Measurements from ENCODE around the gene PRR35.

Gene PRR35

DNA sequence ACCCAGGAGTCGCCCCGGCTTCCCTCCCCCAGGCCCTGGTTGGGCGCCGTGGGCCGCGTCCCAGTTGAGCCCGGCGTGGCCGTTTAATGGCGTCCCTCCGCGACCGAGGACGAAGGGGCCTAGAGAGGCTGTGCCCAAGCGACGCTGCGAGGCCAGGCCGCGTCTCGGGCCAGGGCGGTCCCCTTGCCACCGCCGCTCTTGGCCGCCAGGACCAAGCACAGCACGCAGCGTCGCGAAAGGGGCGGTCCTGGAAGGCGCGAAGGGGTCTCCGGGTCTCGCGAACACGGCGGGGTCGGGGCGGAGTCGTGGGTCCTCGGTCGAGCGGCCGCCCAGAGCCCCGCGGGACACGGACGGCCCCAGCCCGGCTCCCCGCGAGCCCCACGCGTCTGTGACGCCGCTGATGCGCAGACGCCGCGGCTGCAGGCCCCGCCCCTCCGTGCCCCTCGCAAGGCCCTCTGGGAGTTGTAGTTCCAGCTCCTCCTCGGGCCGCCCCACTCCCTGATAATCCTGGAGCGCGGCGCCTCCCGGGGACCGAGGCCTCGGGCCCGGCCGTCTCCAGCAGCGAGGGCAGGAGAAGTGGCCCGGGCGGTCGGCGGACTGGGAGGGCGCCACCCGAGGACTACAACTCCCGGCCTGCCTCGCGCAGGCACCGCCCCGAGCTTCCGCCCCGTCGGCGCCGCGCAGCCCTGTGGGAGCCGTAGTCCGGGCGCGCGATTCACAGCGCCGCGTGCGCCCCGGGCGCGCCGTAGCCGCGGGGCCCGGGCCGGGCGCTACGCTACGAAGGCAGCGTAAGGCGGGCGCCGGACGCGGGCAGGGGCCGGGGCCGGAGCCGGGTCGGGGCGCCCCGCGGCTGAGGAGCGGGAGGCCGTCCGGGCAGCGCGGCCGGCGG, 32.9 kb upstream of the PRR35 start, which contains the start of gene CAPN15:
Gene CAPN15 (plus strand): TSS at position 698 of the 889 bp plus-strand sequence. CDS start 19,127 bp downstream, outside the sequence.
- in situ Hi-C loops (cut with MboI; ENCODE audit: low sequenced_read_pairs), result no loop called here

DNA sequence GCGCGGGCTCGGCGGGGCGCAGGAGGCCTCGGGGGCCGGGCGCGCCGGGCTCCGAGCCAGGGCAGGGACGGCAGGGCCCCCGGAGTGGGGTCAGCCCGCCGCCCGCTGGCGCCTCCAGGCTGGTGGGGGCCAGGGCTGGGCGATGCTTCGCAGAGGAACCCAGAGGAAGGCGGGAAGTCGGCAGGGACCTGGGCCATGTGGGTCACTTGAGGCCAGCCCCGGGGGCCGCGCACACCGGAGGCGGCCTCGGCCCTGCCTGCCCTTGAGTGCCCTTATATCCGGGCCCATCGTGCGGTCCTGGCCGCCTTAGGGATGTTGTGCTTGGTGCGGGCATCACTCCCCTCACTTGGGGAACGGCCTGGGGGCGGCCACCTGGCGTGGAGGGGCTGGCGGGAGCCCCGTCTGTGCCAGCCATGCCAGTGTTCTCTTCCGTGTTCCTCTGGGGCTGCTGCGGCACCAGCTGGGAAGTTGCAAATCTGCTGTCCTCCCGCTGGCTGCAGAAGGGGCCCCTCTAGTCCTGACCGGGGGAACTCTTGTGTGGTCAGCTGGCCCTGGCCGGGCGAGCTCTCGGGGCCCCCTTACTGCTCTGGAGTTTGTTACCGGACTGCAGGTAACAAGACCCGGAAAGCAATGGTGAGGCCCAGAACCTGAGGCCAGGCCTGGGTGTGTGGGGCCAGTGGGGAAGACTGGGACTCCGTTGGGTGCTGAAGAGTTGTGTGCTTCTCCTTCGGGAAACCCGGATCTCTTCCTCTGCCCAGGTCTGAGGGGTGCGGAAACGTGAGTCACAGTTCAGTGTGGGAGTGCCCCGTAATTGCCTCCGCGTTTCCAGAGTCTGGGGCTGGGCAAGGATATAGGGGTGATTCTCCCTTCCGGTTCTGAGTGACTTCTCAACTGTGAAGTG, 31.8 kb upstream of the PRR35 start:
- in situ Hi-C loops (cut with MboI; ENCODE audit: low sequenced_read_pairs), result no loop called here

DNA sequence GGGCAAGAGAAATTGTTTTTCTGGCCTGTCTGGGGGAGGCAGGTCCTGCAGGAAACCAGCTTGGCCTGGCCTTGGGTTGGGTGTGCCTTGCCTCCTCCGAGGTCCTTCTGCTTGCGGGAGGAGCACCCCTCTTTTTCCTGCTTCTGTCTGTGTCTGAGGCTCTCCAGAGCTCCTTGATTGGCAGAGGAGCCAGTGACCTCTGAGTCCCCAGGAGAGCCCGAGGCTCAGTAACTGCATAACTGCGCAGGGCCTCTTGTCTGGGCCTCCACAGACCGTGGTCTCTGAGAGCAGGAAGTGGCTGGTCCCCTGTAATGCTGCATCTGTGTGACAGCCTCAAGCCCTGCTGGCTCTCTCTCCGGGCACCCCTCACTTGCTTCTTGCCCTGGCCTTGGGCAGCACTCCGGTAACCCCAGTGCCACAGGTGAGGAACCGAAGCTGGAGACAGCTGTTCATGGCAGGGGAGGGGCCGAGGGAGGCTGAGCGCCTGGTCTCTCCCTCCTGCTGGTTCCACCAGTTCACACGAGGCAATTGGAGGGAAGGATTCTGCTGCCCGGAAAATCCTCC, 31.1 kb upstream of the PRR35 start:
- in situ Hi-C loops (cut with MboI; ENCODE audit: low sequenced_read_pairs), result no loop called here

DNA sequence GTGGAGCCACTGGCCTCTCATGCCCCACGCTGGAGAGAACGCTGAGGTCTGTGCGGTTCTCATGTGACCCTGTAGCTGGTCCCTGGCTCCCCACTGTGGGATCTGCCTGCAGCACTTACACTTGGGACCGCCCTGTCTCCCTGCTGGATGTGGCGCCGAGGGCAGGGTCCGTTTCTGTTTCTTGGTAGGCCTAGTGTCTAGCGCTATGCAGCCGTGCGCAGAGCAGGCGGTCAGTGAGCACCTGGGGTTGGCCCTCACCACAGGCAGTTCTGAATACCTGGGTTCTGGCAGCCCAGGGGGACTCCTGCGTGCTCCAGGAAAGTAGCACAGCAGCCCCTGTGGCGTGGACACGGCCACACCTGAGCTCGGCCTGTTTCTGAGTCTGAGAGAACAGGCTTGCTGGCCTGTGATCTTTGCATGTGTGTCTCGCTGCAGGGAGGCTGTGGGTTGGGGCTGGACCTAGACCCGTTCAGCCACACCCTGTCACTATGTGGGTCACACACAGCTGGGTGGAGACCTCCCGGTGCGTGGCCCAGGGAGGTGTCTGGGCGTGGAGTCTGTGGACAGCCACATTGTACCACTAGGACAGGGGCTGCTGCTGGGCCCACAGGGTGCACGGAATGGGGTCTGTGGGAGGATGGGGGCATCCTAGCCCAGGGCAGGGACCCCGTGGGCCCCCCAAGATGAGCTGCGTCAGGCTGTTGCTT, 29.9 kb upstream of the PRR35 start:
- in situ Hi-C loops (cut with MboI; ENCODE audit: low sequenced_read_pairs), result no loop called here

DNA sequence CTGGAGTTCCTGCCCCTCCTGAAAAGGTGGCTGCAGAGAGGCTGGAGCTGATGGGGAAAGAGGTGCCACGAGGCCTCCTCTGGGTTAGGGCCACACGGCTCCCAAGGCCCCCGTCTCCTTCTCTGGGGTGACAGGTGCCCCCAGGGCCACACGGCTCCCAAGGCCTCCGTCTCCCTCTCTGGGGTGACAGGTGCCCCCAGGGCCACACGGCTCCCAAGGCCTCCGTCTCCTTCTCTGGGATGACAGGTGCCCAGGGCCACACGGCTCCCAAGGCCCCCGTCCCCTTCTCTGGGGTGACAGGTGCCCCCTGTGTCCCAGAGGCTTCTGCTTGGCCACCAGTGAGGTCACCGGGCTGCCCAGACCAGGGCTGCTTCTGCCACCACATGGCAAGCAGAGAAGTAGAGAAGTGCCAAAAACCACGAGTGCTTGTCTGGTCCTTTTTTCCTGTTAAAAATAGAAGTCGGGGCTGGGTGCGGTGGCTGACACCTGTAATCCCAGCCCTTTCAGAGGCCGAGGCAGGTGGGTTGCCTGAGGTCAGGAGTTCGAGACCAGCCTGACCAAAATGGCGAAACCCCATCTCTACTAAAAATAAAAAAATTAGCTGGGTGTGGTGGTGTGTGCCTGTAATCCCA, 28.6 kb upstream of the PRR35 start:
- in situ Hi-C loops (cut with MboI; ENCODE audit: low sequenced_read_pairs), result no loop called here

DNA sequence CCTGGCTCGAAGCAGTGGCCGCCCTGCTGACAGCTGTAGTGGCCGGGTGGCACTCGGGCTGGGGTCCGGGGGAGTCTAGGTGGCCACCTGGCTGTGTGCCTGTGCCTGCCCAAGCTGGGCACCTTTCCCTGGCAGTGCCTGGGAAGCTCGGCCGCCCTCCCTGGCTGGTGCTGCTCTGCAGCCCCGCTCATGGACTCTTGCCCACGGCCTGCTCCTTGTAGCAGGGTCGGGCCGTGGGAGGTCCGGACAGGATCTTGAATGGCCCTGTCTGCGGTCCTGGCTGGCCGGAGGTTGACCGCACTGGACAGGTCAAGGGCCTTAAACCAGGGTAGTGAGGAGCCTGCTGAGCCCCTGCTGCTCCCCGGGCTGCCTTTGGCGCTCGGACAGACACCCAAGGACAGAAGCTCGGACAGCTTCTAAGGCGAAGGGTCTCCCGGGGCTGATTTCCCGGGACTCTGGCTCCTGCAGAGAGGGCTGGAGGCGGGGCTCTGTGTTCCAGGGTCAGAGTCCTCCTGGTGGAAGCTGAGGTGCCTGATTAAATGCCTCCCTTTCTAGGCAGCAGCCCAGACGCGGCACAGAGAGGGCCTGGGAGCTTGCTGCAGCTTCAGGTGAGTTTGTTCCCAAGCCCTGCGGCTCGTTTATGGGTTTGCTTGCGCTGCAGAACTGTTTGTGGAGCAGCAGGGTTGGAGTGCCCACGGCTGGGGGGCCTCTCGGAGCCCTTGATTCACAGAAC, 26.6 kb upstream of the PRR35 start:
- in situ Hi-C loops (cut with MboI; ENCODE audit: low sequenced_read_pairs), result no loop called here

DNA sequence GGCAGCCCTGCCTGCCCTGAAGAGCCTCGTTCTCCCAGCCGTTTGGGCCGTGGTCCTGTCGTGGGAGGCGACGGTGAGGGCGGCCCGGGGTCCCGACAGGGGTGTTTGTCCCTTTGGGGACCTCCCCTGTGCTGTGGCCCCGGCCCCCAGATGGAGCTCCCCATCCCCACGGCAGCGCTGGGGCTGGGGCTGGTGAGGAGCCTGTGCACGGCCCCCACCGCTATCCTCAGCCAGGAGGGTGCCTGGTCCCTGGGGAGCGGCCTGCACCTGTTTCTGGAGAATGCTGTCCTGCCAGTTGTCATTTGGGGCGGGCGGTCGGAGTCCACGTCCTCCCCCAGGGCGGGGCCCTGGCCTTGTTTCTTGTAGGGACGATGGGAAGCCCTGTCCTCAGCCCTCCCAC, 26.1 kb upstream of the PRR35 start:
- in situ Hi-C loops (cut with MboI; ENCODE audit: low sequenced_read_pairs), result no loop called here

DNA sequence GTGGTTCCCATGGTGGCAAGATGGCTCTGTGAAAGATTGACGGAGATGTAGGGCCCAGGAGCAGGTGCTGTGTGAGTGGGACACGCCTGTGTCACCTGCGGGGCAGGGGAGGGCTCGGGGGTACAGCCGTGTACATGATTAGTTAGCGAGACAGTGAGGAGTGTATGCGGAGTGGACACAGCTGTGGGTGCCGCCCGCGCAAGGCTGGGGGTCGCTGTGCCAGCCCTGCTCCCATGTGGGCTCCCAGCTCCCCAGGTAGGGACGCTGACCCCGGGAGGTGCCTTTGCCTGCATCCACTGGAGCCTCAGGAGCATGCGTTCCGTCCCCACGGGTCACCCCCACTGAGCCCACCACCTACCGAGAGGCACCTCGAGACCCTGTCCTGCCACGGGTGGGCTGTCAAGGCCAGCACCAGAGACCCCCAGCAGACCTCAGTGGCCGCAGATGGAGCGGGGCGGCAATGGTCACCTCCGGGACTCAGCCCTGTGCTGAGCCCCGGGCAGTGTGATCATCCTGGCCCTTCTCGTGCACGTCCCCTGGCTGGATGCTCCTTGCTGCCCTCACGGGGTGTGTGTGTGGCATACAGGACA, 25.2 kb upstream of the PRR35 start:
- in situ Hi-C loops (cut with MboI; ENCODE audit: low sequenced_read_pairs), result no loop called here

DNA sequence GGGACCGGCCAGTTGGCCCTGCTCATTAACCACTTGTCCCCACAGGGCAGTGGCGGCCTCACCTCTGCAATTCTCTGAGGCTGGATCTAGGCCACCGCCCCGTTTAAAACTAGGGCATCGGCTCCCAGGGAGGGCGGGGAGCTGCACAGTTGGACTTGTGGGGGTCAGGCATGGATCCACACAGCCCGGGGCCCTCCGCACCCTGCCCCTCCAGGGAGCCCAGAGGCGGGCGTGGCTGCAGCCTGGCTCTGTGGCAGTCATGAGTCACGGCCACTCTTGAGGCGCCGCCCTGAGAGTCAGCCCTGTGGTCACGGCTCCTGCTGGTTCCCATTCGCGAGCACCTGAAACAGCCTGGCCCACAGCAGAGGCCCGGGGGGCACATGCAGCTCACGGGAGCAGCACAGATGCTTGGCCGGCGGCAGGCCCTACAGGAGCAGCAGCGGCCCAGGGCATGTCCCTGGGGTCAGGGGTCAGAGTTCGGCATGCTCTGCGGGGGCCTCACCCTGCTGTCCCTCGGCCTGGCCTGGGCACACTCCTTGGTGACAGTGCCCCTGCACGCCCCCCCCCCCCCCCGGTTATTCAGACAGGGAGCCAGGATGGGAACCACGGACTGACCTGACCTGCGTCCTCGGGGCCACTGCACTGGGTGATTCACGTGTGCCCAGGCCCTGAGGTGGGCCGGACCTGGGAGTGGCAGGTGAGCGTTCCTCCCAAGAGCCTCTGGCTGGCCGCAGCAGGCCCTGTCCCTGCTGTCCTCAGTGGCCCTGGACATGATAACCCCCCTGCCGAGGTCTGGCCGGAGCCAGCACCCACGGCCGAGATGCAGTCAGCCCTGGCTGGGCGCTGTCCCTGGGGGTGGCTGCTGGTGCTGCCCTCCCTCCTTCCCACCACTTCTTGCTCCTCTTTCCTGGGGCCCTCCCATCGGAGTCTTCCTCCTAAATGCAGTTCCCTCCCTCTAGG, 24.5 kb upstream of the PRR35 start:
- in situ Hi-C loops (cut with MboI; ENCODE audit: low sequenced_read_pairs), result no loop called here

DNA sequence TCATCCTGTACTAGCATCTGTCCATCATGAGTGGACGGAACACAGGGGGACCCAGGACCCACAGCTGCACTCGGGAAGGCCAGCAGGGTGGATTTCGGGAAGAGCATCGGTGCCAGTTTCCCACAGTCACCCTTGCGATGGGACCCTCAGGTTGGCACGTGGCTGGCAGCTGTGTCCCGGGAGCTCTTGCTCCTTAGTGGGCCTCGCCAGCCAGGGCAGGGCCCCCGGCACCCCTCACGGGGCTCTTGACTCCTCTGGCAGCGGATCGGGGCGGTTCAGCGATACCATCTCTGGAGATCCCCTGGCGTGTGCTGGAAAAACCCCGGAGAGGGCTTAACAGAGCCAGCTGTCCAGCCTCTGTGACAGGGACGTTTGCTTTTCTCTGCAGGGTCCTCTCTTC, 23.4 kb upstream of the PRR35 start:
- in situ Hi-C loops (cut with MboI; ENCODE audit: low sequenced_read_pairs), result no loop called here

DNA sequence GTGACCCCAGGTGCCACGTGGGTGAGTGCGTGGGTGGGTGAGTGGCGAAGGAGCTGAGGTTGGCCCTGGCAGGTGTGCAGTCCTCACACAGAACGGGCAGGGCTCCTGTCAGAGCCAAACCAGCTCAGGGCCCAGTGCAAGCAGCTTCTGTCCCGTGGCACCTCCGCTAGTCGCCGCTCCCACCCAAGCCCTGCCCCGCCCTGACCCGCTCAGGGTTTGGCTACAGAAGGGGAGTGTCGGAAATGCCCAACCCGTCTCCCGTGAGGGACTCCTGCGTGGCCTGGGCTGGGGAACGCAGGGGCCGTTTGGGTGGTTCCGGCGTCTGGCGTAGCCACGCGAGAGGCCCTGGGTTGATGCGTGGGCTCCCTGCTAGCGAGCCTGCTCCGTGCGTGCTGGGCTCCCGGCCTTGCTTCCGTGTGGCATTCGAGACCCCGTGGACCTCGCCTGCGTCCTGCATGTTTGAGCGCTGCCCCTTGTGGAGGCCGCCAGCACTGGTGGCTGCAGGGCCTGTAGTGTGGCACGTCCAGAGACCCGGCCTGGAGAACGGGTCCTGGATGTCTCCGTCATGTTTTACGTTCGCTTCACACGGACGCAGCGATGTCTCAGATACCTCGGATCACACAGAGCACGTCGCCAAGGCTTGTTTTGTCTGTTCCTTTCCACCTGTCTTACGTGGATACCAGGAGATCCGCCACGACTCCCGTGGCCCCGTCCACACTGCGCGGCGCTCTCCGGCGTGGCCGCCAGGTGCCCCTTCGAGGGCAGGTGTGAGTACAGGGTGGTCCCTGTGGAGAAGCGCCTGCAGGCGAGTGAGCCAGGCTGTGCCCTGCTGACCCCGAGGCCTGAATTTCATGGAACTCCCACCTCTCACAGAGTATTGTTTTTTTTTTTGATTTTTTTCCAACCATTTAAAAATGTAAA, 22.5 kb upstream of the PRR35 start:
- in situ Hi-C loops (cut with MboI; ENCODE audit: low sequenced_read_pairs), result no loop called here

DNA sequence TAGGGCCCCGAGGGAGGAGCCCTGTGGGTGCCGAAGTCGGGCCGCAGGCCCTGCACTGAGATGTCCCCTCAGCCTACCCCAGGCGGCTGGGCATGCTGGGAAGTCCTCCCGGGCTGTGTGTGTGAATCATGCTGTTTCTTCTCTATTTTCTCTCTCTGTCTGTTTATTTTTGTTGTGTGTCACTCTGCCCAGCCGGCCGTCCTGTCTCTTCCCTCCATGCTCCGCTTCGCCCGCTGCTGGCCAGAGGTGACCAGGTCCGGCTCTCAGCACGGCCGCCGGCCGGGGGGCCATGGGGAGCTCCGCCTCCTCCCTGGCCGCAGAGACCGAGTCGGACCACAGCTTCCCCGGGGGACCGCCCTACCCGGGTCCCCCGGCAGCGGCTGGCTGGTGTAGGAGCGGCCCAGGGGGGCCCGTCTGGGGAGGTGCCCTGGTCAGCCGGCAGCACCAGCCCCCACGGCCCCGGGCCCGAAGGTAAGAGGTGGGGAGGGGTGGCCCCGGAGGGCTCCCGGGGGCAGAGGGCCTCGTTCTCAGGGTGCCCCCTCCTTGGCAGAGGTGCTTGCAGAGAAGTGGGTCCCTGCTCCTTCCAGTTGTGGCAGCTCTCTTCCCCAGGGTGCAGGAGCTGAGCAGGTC, 20.2 kb upstream of the PRR35 start:
- in situ Hi-C loops (cut with MboI; ENCODE audit: low sequenced_read_pairs), result no loop called here

DNA sequence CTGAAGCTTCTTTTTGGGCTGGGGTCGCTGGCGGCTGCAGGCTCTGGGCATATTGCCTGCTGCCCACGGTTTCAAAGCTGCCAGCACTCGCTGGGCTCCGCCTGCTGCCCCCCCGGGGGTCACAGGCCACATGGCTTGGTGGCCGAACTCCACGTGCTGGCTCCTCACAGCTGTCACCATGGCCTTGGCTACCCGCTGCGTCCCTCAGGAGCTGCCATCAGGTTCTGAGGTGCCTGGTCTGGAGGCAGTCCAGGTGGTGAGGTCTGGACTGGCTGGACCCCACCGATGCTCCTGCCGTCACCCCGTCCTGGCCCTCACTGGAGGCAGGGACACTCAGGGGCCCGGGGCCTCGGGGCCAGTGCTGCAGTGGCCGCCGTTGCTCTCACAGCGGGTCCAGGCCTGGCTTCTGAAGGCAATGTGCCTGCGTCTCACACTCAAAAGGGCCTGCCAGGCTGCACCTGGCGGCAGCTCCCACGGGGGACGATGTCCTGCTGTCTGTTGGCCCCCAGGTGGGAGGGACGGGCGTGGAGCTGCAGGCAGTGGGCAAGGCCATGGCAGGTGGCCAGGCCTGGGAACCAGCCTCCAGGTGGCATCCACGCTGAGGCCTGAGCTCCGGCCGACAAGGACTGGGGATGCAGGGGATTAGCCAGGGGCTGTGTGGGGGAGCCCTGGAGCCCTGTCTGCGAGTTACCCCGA, 19.4 kb upstream of the PRR35 start:
- in situ Hi-C loops (cut with MboI; ENCODE audit: low sequenced_read_pairs), result no loop called here

DNA sequence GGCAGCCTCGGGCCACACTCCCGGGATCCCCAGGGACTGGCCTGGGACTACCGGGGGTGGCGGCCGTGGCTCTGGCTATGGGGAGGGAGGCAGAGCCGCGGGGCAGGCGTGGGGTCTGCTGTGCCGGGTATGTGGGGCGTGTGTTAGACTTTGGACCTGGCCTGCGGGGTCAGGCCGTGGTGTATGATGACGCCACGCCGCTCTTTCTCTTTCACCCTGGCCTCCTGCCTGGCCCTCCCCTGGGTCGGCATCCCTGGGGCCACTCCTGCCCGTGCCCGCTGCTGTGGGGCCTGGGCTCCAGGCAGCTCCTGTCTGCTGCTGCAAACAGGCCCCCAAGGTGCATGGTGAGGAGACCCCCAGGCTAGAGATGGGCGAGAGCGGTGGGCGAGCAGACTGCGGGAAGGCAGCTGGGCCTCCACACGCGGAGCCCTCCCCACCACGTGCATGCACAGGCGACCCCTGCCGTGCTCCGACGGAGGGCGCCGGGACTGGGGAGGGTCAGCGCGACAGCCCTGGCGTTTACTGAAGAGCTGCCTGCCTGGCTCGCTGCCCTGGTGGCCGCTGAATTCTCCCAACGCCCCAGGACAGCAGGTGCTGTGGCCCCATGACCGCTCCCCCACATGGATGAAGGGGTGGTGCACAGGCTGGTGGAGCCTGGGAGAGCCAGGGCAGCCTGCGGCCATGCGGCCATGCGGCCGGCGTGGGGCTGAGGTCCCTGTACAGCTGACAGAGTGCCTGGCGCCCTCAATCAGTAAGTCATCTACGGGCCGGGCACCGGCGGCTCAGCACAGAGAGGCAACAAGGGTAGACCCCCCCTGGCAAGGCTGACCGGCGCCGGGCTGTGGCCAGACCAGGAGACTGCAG, 16.7 kb upstream of the PRR35 start:
- in situ Hi-C loops (cut with MboI; ENCODE audit: low sequenced_read_pairs), result no loop called here

DNA sequence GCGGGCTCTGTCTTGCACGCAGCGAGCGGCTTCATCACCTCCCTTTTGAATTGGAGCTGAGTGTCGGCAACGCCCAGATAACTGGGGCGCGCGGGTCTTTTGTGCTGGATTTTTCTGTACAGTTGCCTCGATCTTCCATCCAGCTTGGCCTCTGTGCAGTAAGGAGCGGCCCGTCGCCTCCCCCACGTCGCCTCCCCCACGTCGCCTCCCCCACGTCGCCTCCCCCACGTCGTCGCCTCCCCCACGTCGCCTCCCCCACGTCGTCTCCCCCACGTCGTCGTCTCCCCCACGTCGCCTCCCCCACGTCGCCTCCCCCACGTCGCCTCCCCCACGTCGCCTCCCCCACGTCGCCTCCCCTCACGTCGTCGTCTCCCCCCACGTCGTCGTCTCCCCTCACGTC, 15.7 kb upstream of the PRR35 start:
- in situ Hi-C loops (cut with MboI; ENCODE audit: low sequenced_read_pairs), result no loop called here

Measured in HL-60/S4 (cell line).